Breast epithelium (tissue), 3 donors: ENCODE measurements around the gene CMTM4.

Source experiments
- CTCF ChIP-seq, 3 donors: fragments of 450-650 bp; IDR thresholded peaks; one replicate each; pipeline ENCODE4 v1.5.1; 2016 to 2017; ENCODE audit warnings: antibody characterized with exemption in 3 of 3, mild to moderate bottlenecking in 3 of 3, moderate library complexity in 3 of 3
- POLR2A ChIP-seq: fragments of 450-650 bp; IDR thresholded peaks from one replicate; pipeline ENCODE4 v1.6.1; 2016; ENCODE audit warnings: antibody characterized with exemption, mild to moderate bottlenecking, moderate library complexity
- POLR2AphosphoS5 ChIP-seq, 3 donors: sonication (generic); formaldehyde crosslinking; IDR thresholded peaks; one replicate each; pipeline ENCODE4 v1.6.1; 2017; ENCODE audit warnings: antibody characterized with exemption in 3 of 3

GRCh38 chr16:66698046-66698445, 1.5 kb upstream of the CMTM4 start:
- TF ChIP-seq CTCF (IDR thresholded peaks at IDR 0.05): no peak
- no peak for TF ChIP-seq POLR2A
- no peak for TF ChIP-seq POLR2AphosphoS5 (IDR thresholded peaks at IDR 0.05)
